GM18505 (cell line): Measurements from ENCODE around the gene LRRC53.
A peak's percentile ranks its signal among the peaks of the same experiment; 100 is the strongest.

Source experiments
- ATAC-seq: cut with Tn5 transposase; IDR thresholded peaks from one replicate; pipeline ENCODE4 v1.9.1; 2021; ENCODE audit not compliant: unreplicated experiment
- POLR2A ChIP-seq: IDR thresholded peaks from 4 replicates; pipeline ENCODE4 v1.6.1; 2011; ENCODE audit warnings: borderline replicate concordance; ENCODE audit not compliant: insufficient read depth, insufficient read length; ENCODE audit errors: extremely low read depth

LRRC53 gene

GRCh38 chr1:74512170-74512915 lies at the start of gene LRRC53:
TSS of gene LRRC53 (minus strand) at chr1:74512611. CDS start at chr1:74483349, 29,262 bp downstream.
- no peak for ATAC-seq
- TF ChIP-seq POLR2A, result no peak

GRCh38 chr1:74549932-74550331 lies 37.5 kb upstream of the LRRC53 start:
- no peak for TF ChIP-seq POLR2A
- ATAC-seq, result no peak

- no peak for ATAC-seq
- TF ChIP-seq POLR2A, result no peak
Measured at GRCh38 chr1:74548961-74549750, 36.7 kb upstream of the LRRC53 start.

GRCh38 chr1:74545821-74546220 lies 33.4 kb upstream of the LRRC53 start:
- no peak for TF ChIP-seq POLR2A
- no peak for ATAC-seq

GRCh38 chr1:74534241-74534640 lies 21.8 kb upstream of the LRRC53 start:
- ATAC-seq, result no peak
- TF ChIP-seq POLR2A, result no peak

GRCh38 chr1:74531796-74532195 lies 19.4 kb upstream of the LRRC53 start:
- ATAC-seq, result no peak
- no peak for TF ChIP-seq POLR2A

- TF ChIP-seq POLR2A, result no peak
- no peak for ATAC-seq
Measured at GRCh38 chr1:74530892-74531291, 18.5 kb upstream of the LRRC53 start.

- TF ChIP-seq POLR2A, result no peak
- ATAC-seq, result no peak
Measured at GRCh38 chr1:74528123-74528522, 15.7 kb upstream of the LRRC53 start.

- TF ChIP-seq POLR2A, result no peak
- ATAC-seq, result no peak
Measured at GRCh38 chr1:74526708-74527107, 14.3 kb upstream of the LRRC53 start.

GRCh38 chr1:74523873-74524480 lies 11.6 kb upstream of the LRRC53 start:
- ATAC-seq, result no peak
- no peak for TF ChIP-seq POLR2A

GRCh38 chr1:74522148-74522547 lies 9.7 kb upstream of the LRRC53 start:
- no peak for TF ChIP-seq POLR2A
- ATAC-seq, result no peak

GRCh38 chr1:74517599-74518051 lies 5.2 kb upstream of the LRRC53 start:
- TF ChIP-seq POLR2A, result no peak
- ATAC-seq, result peak; percentile 83
